K562 (cell line): ENCODE measurements around the gene TSPAN32. TPM values are rescaled to one million over a fixed set of nuclear protein-coding genes. Genes with fewer than 3 reads are reported as not detected.
A peak's percentile ranks its signal among the peaks of the same experiment; 100 is the strongest.

Source experiments
- BCL6 ChIP-seq: fragments of 250-450 bp; sonication (Bioruptor Pico); IDR thresholded peaks from 2 replicates; pipeline ENCODE4 v1.4.0; 2020
- BRD4 ChIP-seq: fragments of 200-600 bp; sonication (generic); IDR thresholded peaks from 2 replicates; pipeline ENCODE4 v1.6.1; 2017; ENCODE audit warnings: inconsistent platforms
- CREB3L1 ChIP-seq: fragments of 450-650 bp; IDR thresholded peaks from 2 replicates; pipeline ENCODE4 v1.6.1; 2014; ENCODE audit warnings: low read depth, mild to moderate bottlenecking, moderate library complexity, borderline replicate concordance
- CTCF ChIP-seq, 3 experiments: IDR thresholded peaks in 2 of 3; conservative IDR thresholded peaks in 1 of 3; 2 replicates each; pipeline ENCODE4 v1.5.1; 2011 to 2012; ENCODE audit warnings: low read length in 3 of 3, mild to moderate bottlenecking in 3 of 3, control low read depth in 2 of 3, improper control_type of control experiment in 1 of 3, inconsistent platforms in 1 of 3, low read depth in 1 of 3, mixed read lengths in 1 of 3, moderate library complexity in 1 of 3; ENCODE audit not compliant: insufficient read depth in 2 of 3
- CXXC5 ChIP-seq: fragments of 250-450 bp; sonication (Bioruptor Pico); IDR thresholded peaks from 2 replicates; pipeline ENCODE4 v1.8.0; 2022; ENCODE audit warnings: inconsistent platforms, mild to moderate bottlenecking, moderate library complexity
- DNMT1 ChIP-seq: fragments of 450-650 bp; IDR thresholded peaks from 2 replicates; pipeline ENCODE4 v1.6.1; 2016; ENCODE audit warnings: antibody characterized with exemption, mild to moderate bottlenecking
- E2F5 ChIP-seq: sonication (generic); formaldehyde crosslinking; IDR thresholded peaks from 2 replicates; pipeline ENCODE4 v1.8.0; 2022; ENCODE audit warnings: mild to moderate bottlenecking, missing genetic modification reagents
- ELF1 ChIP-seq: fragments of 200-800 bp; sonication (Bioruptor generic); IDR thresholded peaks from 2 replicates; pipeline ENCODE4 v1.6.1; 2016; ENCODE audit warnings: missing genetic modification characterization, missing compliant biosample characterization
- ETV6 ChIP-seq, 3 experiments: fragments of 150-350 bp in 1 of 3; sonication (generic) in 1 of 3; formaldehyde crosslinking in 1 of 3; IDR thresholded peaks; 2 replicates each; pipeline versions ENCODE4 v1.6.1 to v1.8.0; 2014 to 2022; ENCODE audit warnings: borderline replicate concordance in 2 of 3, low read depth in 2 of 3, antibody characterized with exemption in 1 of 3, low read length in 1 of 3, mild to moderate bottlenecking in 1 of 3, missing genetic modification reagents in 1 of 3
- HDAC6 ChIP-seq: IDR thresholded peaks from 2 replicates; pipeline ENCODE4 v1.6.1; 2012; ENCODE audit warnings: low read depth, mild to moderate bottlenecking, control low read depth, inconsistent platforms, low read length, moderate library complexity
- KHSRP ChIP-seq: fragments of 450-650 bp; IDR thresholded peaks from 2 replicates; pipeline ENCODE4 v1.6.1; 2017
- MED1 ChIP-seq: sonication (generic); formaldehyde crosslinking; IDR thresholded peaks from 2 replicates; pipeline ENCODE4 v1.8.1; 2023; ENCODE audit warnings: missing genetic modification reagents, borderline replicate concordance
- NFATC3 ChIP-seq: fragments of 450-650 bp; IDR thresholded peaks from 2 replicates; pipeline ENCODE4 v1.6.1; 2017; ENCODE audit warnings: mild to moderate bottlenecking
- PPARD ChIP-seq: fragments of 250-450 bp; sonication (Bioruptor Pico); IDR thresholded peaks from 2 replicates; pipeline ENCODE4 v1.8.0; 2022; ENCODE audit warnings: inconsistent platforms, mild to moderate bottlenecking, moderate library complexity
- PTTG1 ChIP-seq: fragments of 450-650 bp; IDR thresholded peaks from 2 replicates; pipeline ENCODE4 v1.6.1; 2016; ENCODE audit warnings: low read depth, mild to moderate bottlenecking, missing genetic modification characterization, missing compliant biosample characterization
- SETDB1 ChIP-seq: IDR thresholded peaks from one replicate; pipeline ENCODE4 v1.6.1; 2012; ENCODE audit warnings: low read length, control low read depth, inconsistent platforms
- SMARCA4 ChIP-seq: fragments of 450-650 bp; IDR thresholded peaks from 2 replicates; pipeline ENCODE4 v1.6.1; 2016
- TAF9B ChIP-seq: fragments of 450-650 bp; IDR thresholded peaks from 2 replicates; pipeline ENCODE4 v1.6.1; 2018; ENCODE audit warnings: mild to moderate bottlenecking; ENCODE audit not compliant: partially characterized antibody
- TRIM28 ChIP-seq: fragments of 450-650 bp; IDR thresholded peaks from 2 replicates; pipeline ENCODE4 v1.6.1; 2017
- XRCC5 ChIP-seq: fragments of 200-400 bp; formaldehyde crosslinking; IDR thresholded peaks from 2 replicates; pipeline ENCODE4 v1.6.1; 2017; ENCODE audit warnings: low read depth, mild to moderate bottlenecking, low read length
- ZBTB17 ChIP-seq: fragments of 450-650 bp; formaldehyde crosslinking; IDR thresholded peaks from 2 replicates; pipeline ENCODE4 v1.4.0; 2020; ENCODE audit warnings: mild to moderate bottlenecking
- ZNF449 ChIP-seq: fragments of 250-450 bp; sonication (Bioruptor Pico); IDR thresholded peaks from 2 replicates; pipeline ENCODE4 v1.8.0; 2022; ENCODE audit warnings: moderate library complexity, mild to moderate bottlenecking, inconsistent platforms
- ZNF668 ChIP-seq: fragments of 250-450 bp; sonication (Bioruptor Pico); IDR thresholded peaks from 2 replicates; pipeline ENCODE4 v1.8.0; 2022; ENCODE audit warnings: mild to moderate bottlenecking, inconsistent platforms
- polyA plus RNA-seq, 8 experiments: library from polyadenylated mRNA; depleted of rRNA in 4 of 8; stranded (reverse) in 5 of 8; unstranded in 3 of 8; fragments of >200 nt; fragmentation: Nextera tagmentation in 2 of 8; fragmentation: Illumina TruSeq in 1 of 8; extraction: Ambion mirVana in 2 of 8; extraction: Trizol in 1 of 8; gene quantifications; 2 replicates each; pipeline versions ENCODE4 v1.2.1 to v1.2.3, GENCODE V29; 2011 to 2014; ENCODE audit warnings: inconsistent platforms in 1 of 8, missing spikeins in 1 of 8
- total RNA-seq, 7 experiments: library from RNA; depleted of rRNA in 6 of 7; stranded (reverse); fragments of >200 nt in 6 of 7; fragmentation: Illumina TruSeq in 2 of 7; extraction: Trizol in 2 of 7; gene quantifications; 2 replicates each; pipeline versions ENCODE4 v1.2.1 to v1.2.3, GENCODE V29; 2011 to 2021; ENCODE audit warnings: low replicate concordance in 1 of 7

TSPAN32 gene
- total and polyA plus RNA-seq, 9 of the 15 experiments (the other 6 are each of a cell fraction or from before 2014, with no cell fraction given): 0.21 to 7.3 (median 2.6) TPM

GRCh38 chr11:2303627-2304505 lies 2.1 kb downstream of the TSPAN32 start (continued):
- TF ChIP-seq CREB3L1 (peak; percentile 29; the same call in 1 of the 2 replicates), KHSRP (peak; percentile 62; the same call in 1 of the 2 replicates), MED1 (CRISPR knock-in tag) (no peak), ZNF449 (peak; percentile 65; the same call in 1 of the 2 replicates), DNMT1 (no peak), SETDB1 (no peak), ETV6 (IDR thresholded peaks at IDR 0.05; ENCODE audit: borderline replicate concordance in 1 of 2, low read depth in 2 of 2, low read length in 1 of 2) (peak in 1 of 2 experiments; percentile 45; a peak in 1 of 4 replicates), ETV6 (CRISPR knock-in tag; IDR thresholded peaks at IDR 0.05; ENCODE audit: borderline replicate concordance) (no peak), CTCF (IDR thresholded peaks at IDR 0.05 in 2 of 3, conservative IDR thresholded peaks at IDR 0.05 in 1 of 3; ENCODE audit: insufficient read depth in 2 of 3, low read depth in 1 of 3, low read length in 3 of 3) (no peak), PPARD (CRISPR knock-in tag) (no peak), HDAC6 (no peak), TRIM28 (no peak), NFATC3 (no peak), BCL6 (CRISPR knock-in tag) (peak; percentile 61; the same call in 1 of the 2 replicates), BRD4 (no peak), TAF9B (no peak), ELF1 (no peak), CXXC5 (CRISPR knock-in tag) (peak; percentile 78), E2F5 (CRISPR knock-in tag) (no peak), PTTG1 (no peak), ZNF668 (CRISPR knock-in tag) (no peak), ZBTB17 (CRISPR knock-in tag) (peak; percentile 86), XRCC5 (no peak), SMARCA4 (peak; percentile 95)
